H1 (cell line): ENCODE measurements around the gene ZNF316. TPM values are rescaled to one million over a fixed set of nuclear protein-coding genes. Genes with fewer than 3 reads are reported as not detected.

Experiments used
- FOSL1 ChIP-seq: IDR thresholded peaks from 2 replicates; pipeline ENCODE4 v1.6.1; 2011; ENCODE audit warnings: mild to moderate bottlenecking, low read depth, low read length, moderate library complexity; ENCODE audit not compliant: insufficient read depth
- GABPA ChIP-seq: IDR thresholded peaks from 2 replicates; pipeline ENCODE4 v1.6.1; 2011; ENCODE audit warnings: mild to moderate bottlenecking, low read length, moderate library complexity, borderline replicate concordance; ENCODE audit not compliant: insufficient read depth
- HDAC2 ChIP-seq, 2 experiments: fragments of 300-600 bp in 1 of 2; sonication (generic) in 1 of 2; IDR thresholded peaks; 2 replicates each; pipeline ENCODE4 v1.6.1; 2011 to 2012; ENCODE audit warnings: low read depth in 2 of 2, low read length in 2 of 2, mild to moderate bottlenecking in 2 of 2, moderate library complexity in 2 of 2, borderline replicate concordance in 1 of 2, inconsistent platforms in 1 of 2
- KDM1A ChIP-seq: fragments of 200-600, 300-600 bp; sonication (generic); IDR thresholded peaks from 2 replicates; pipeline ENCODE4 v1.7.1; 2016; ENCODE audit warnings: mild to moderate bottlenecking, low read length, borderline replicate concordance
- RNF2 ChIP-seq: fragments of 200-900, 300-1000 bp; sonication (generic); IDR thresholded peaks from 2 replicates; pipeline ENCODE4 v1.7.1; 2016; ENCODE audit warnings: borderline replicate concordance, low read depth, mild to moderate bottlenecking, antibody characterized with exemption, low read length; ENCODE audit not compliant: poor library complexity, severe bottlenecking; ENCODE audit errors: missing control alignments
- polyA plus RNA-seq, 7 experiments: library from polyadenylated mRNA; depleted of rRNA in 3 of 7; stranded (reverse) in 5 of 7; unstranded in 2 of 7; fragments of >200 nt in 5 of 7; fragments of 200-250 nt in 2 of 7; gene quantifications; 1 replicate in 5 of 7; 2 replicates in 1 of 7; 4 replicates in 1 of 7; pipeline versions ENCODE4 v1.2.1 to v1.2.3, GENCODE V29; 2011 to 2013; ENCODE audit warnings: missing spikeins in 2 of 7, mixed read lengths in 2 of 7
- total RNA-seq: library from RNA; stranded (reverse); fragmentation: NEBNext Ultra II Directional; extraction: Animal tissue kit (Norgen Biotek cat#: 25700); gene quantifications from 2 replicates; pipeline ENCODE4 v1.2.1, GENCODE V29; 2021
- TF ChIP-seq, protein P1 (sequence below): fragments of 300-600 bp; sonication (generic); IDR thresholded peaks from 2 replicates; pipeline ENCODE4 v1.7.1; 2012; ENCODE audit warnings: low read length, moderate library complexity, mild to moderate bottlenecking, inconsistent platforms; ENCODE audit not compliant: insufficient replicate concordance
- TF ChIP-seq, protein P2 (sequence below): IDR thresholded peaks from 2 replicates; pipeline ENCODE4 v1.6.1; 2012; ENCODE audit warnings: inconsistent platforms

ZNF316 gene
- total and polyA plus RNA-seq, 2 of the 8 experiments (the other 6 are each of a cell fraction or from before 2014, with no cell fraction given): 3.6 to 13.7 TPM

DNA sequence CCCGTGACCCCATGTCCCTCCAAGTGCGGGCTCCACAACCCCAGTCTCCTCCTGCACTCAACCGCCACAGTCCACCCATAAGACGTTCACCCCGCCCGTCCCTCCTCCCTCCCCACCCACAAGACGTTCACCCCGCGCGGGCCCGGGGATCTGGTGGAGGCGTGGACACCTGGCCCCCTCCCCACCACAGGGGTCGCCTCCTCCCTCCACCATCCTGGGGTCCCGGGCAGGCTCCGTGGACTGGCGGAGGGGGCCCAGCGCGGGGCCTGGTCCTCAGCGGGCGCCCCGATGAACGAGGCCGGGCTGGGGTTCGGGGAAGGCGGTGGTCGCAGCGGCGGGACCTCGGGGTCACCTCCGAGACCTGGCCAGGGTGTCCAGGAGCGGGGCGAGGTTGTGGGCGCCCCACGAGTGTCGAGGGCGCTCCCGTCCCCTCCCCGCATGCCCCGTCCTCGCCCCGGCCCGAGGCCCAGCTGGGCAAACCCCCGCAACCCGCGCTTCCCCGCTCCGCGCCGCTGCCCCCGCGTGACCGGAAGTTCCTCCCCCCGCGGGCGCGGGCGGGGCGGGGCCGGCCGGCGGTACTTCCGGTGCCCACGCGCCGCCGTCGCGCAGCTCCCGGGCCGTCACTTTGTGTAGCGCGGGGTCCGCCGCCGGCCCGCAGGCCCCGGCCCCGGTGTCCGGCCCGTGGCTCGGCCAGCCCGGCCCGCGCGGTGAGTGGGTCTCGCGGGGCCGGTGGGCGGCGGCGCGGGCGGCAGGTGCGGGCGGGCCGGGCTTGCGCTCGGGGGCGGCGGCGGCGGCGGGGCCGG is at the start of gene ZNF316 (continued):
- TF ChIP-seq, protein P1, sequence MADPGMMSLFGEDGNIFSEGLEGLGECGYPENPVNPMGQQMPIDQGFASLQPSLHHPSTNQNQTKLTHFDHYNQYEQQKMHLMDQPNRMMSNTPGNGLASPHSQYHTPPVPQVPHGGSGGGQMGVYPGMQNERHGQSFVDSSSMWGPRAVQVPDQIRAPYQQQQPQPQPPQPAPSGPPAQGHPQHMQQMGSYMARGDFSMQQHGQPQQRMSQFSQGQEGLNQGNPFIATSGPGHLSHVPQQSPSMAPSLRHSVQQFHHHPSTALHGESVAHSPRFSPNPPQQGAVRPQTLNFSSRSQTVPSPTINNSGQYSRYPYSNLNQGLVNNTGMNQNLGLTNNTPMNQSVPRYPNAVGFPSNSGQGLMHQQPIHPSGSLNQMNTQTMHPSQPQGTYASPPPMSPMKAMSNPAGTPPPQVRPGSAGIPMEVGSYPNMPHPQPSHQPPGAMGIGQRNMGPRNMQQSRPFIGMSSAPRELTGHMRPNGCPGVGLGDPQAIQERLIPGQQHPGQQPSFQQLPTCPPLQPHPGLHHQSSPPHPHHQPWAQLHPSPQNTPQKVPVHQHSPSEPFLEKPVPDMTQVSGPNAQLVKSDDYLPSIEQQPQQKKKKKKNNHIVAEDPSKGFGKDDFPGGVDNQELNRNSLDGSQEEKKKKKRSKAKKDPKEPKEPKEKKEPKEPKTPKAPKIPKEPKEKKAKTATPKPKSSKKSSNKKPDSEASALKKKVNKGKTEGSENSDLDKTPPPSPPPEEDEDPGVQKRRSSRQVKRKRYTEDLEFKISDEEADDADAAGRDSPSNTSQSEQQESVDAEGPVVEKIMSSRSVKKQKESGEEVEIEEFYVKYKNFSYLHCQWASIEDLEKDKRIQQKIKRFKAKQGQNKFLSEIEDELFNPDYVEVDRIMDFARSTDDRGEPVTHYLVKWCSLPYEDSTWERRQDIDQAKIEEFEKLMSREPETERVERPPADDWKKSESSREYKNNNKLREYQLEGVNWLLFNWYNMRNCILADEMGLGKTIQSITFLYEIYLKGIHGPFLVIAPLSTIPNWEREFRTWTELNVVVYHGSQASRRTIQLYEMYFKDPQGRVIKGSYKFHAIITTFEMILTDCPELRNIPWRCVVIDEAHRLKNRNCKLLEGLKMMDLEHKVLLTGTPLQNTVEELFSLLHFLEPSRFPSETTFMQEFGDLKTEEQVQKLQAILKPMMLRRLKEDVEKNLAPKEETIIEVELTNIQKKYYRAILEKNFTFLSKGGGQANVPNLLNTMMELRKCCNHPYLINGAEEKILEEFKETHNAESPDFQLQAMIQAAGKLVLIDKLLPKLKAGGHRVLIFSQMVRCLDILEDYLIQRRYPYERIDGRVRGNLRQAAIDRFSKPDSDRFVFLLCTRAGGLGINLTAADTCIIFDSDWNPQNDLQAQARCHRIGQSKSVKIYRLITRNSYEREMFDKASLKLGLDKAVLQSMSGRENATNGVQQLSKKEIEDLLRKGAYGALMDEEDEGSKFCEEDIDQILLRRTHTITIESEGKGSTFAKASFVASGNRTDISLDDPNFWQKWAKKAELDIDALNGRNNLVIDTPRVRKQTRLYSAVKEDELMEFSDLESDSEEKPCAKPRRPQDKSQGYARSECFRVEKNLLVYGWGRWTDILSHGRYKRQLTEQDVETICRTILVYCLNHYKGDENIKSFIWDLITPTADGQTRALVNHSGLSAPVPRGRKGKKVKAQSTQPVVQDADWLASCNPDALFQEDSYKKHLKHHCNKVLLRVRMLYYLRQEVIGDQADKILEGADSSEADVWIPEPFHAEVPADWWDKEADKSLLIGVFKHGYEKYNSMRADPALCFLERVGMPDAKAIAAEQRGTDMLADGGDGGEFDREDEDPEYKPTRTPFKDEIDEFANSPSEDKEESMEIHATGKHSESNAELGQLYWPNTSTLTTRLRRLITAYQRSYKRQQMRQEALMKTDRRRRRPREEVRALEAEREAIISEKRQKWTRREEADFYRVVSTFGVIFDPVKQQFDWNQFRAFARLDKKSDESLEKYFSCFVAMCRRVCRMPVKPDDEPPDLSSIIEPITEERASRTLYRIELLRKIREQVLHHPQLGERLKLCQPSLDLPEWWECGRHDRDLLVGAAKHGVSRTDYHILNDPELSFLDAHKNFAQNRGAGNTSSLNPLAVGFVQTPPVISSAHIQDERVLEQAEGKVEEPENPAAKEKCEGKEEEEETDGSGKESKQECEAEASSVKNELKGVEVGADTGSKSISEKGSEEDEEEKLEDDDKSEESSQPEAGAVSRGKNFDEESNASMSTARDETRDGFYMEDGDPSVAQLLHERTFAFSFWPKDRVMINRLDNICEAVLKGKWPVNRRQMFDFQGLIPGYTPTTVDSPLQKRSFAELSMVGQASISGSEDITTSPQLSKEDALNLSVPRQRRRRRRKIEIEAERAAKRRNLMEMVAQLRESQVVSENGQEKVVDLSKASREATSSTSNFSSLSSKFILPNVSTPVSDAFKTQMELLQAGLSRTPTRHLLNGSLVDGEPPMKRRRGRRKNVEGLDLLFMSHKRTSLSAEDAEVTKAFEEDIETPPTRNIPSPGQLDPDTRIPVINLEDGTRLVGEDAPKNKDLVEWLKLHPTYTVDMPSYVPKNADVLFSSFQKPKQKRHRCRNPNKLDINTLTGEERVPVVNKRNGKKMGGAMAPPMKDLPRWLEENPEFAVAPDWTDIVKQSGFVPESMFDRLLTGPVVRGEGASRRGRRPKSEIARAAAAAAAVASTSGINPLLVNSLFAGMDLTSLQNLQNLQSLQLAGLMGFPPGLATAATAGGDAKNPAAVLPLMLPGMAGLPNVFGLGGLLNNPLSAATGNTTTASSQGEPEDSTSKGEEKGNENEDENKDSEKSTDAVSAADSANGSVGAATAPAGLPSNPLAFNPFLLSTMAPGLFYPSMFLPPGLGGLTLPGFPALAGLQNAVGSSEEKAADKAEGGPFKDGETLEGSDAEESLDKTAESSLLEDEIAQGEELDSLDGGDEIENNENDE: no peak
- TF ChIP-seq KDM1A (no peak), RNF2 (no peak), GABPA (peak; percentile 84; the same call in 1 of the 2 replicates), HDAC2 (IDR thresholded peaks at IDR 0.05; ENCODE audit: borderline replicate concordance in 1 of 2, low read depth in 2 of 2, low read length in 2 of 2) (0 out of 4 replicates have a peak, but pooled peaks of 1 of the 2 experiments have one; percentile 22), FOSL1 (no peak)
- TF ChIP-seq, protein P2, sequence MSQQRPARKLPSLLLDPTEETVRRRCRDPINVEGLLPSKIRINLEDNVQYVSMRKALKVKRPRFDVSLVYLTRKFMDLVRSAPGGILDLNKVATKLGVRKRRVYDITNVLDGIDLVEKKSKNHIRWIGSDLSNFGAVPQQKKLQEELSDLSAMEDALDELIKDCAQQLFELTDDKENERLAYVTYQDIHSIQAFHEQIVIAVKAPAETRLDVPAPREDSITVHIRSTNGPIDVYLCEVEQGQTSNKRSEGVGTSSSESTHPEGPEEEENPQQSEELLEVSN: no peak
